Mononuclear cell (primary cell): ENCODE results near the gene TEDC1. TPM values are rescaled to one million over a fixed set of nuclear protein-coding genes. Genes with fewer than 3 reads are reported as not detected.

Source experiments
- H3K27me3 ChIP-seq: 2 replicates; pipeline ENCODE4 v1.6.0; 2011; ENCODE audit warnings: low read length, control low read depth; ENCODE audit not compliant: insufficient read depth
- H3K4me1 ChIP-seq: 2 replicates; pipeline ENCODE4 v1.5.1; 2011; ENCODE audit warnings: mild to moderate bottlenecking, low read length, control low read depth; ENCODE audit not compliant: insufficient read depth
- H3K4me3 ChIP-seq: 2 replicates; pipeline ENCODE4 v1.5.1; 2011; ENCODE audit warnings: mild to moderate bottlenecking, low read length, moderate library complexity
- H3K9me3 ChIP-seq: 2 replicates; pipeline ENCODE4 v1.5.1; 2011; ENCODE audit warnings: low read depth, mild to moderate bottlenecking, control low read depth, low read length
- total RNA-seq: library from RNA; depleted of rRNA; stranded (reverse); fragments of >200 nt; gene quantifications from one replicate; pipeline ENCODE4 v1.2.3, GENCODE V29; 2012

The TEDC1 gene
- total RNA-seq, 1 donor, result 19.9 TPM

GRCh38 chr14:105475269-105476096 lies 15.6 kb upstream of the TEDC1 start:
- H3K9me3 ChIP-seq, result no peaks in the 10 kb centered on the region
- no peak overlapping the region for H3K4me3 ChIP-seq
- H3K4me1 ChIP-seq, result peaks cover 43% of the 10 kb centered on the region
- H3K27me3 ChIP-seq, result peaks cover 30% of the 10 kb centered on the region

GRCh38 chr14:105476097-105476830 lies 14.8 kb upstream of the TEDC1 start:
- Histone ChIP-seq H3K27me3 (peaks cover 30% of the 10 kb centered on the region), H3K4me3 (no peak overlapping the region), H3K9me3 (no peaks in the 10 kb centered on the region), H3K4me1 (peaks cover 51% of the 10 kb centered on the region)

- Histone ChIP-seq H3K4me1 (peaks cover 57% of the 10 kb centered on the region), H3K4me3 (no peak overlapping the region), H3K9me3 (no peaks in the 10 kb centered on the region), H3K27me3 (peaks cover 30% of the 10 kb centered on the region)
These were observed 14.0 kb upstream of the TEDC1 start for GRCh38 chr14:105476831-105477659.

GRCh38 chr14:105477660-105478397 lies 13.2 kb upstream of the TEDC1 start:
- Histone ChIP-seq H3K9me3 (no peaks in the 10 kb centered on the region), H3K27me3 (peaks cover 29% of the 10 kb centered on the region), H3K4me1 (peaks cover 65% of the 10 kb centered on the region), H3K4me3 (no peak overlapping the region)

- Histone ChIP-seq H3K4me3 (no peak overlapping the region), H3K9me3 (no peaks in the 10 kb centered on the region), H3K27me3 (peaks cover 25% of the 10 kb centered on the region), H3K4me1 (peaks cover 69% of the 10 kb centered on the region)
These were observed 12.4 kb upstream of the TEDC1 start for GRCh38 chr14:105478398-105479251.

- peaks cover 23% of the 10 kb centered on the region for H3K27me3 ChIP-seq
- peaks cover 75% of the 10 kb centered on the region for H3K4me1 ChIP-seq
- H3K4me3 ChIP-seq, result no peak overlapping the region
- no peaks in the 10 kb centered on the region for H3K9me3 ChIP-seq
These were observed 11.5 kb upstream of the TEDC1 start for GRCh38 chr14:105479431-105480158.

GRCh38 chr14:105480199-105480746 lies 10.8 kb upstream of the TEDC1 start:
- no peaks in the 10 kb centered on the region for H3K9me3 ChIP-seq
- no peak overlapping the region for H3K4me3 ChIP-seq
- peaks cover 76% of the 10 kb centered on the region for H3K4me1 ChIP-seq
- peaks cover 19% of the 10 kb centered on the region for H3K27me3 ChIP-seq

- H3K9me3 ChIP-seq, result no peaks in the 10 kb centered on the region
- H3K4me3 ChIP-seq, result peak overlapping the region; percentile 33
- H3K4me1 ChIP-seq, result peaks cover 76% of the 10 kb centered on the region
- H3K27me3 ChIP-seq, result peaks cover 16% of the 10 kb centered on the region
These were observed 9.9 kb upstream of the TEDC1 start for GRCh38 chr14:105480807-105481801.

- no peak overlapping the region for H3K4me3 ChIP-seq
- no peaks in the 10 kb centered on the region for H3K9me3 ChIP-seq
- H3K4me1 ChIP-seq, result peaks cover 75% of the 10 kb centered on the region
- peaks cover 13% of the 10 kb centered on the region for H3K27me3 ChIP-seq
These were observed 9.1 kb upstream of the TEDC1 start for GRCh38 chr14:105481886-105482457.

- Histone ChIP-seq H3K9me3 (no peaks in the 10 kb centered on the region), H3K27me3 (peaks cover 13% of the 10 kb centered on the region), H3K4me3 (no peak overlapping the region), H3K4me1 (peaks cover 76% of the 10 kb centered on the region)
These were observed 8.4 kb upstream of the TEDC1 start for GRCh38 chr14:105482486-105483110.

- Histone ChIP-seq H3K9me3 (no peaks in the 10 kb centered on the region), H3K4me1 (peaks cover 84% of the 10 kb centered on the region), H3K4me3 (no peak overlapping the region), H3K27me3 (peaks cover 13% of the 10 kb centered on the region)
These were observed 7.6 kb upstream of the TEDC1 start for GRCh38 chr14:105483300-105484068.
